GM11168 (cell line): ENCODE measurements around the gene PTPRN2.
"Not testable (repeated sequence)": the region's sequence is repeated elsewhere in the genome, so short reads cannot be mapped to it uniquely, and the experiment has no call there.

Experiments
- in situ Hi-C: fragments of 300-500 bp; cut with MboI; formaldehyde crosslinking; loops from one replicate; pipeline ENCODE4 v1.12.0; 2022; ENCODE audit warnings: low sequenced_read_pairs; ENCODE audit not compliant: unreplicated experiment

PTPRN2 gene

DNA sequence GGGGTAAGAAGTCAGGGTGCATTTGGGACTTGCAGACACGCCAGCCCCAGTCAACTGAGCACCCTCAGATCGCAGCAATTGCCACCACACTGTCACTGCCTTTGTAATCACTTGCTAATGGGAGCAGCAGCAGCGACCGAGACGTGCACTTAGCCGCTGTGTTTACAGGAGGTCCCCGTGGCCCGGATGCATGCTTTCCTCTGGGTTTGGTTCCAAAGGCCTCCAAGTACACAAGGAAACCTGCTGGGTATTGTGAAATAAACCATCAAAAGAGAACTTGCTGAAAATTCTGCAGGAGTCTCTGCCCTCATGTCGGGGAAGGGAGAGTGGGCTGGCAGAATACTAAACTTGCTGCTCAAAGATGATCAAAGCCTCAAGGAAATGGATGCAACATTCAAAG is 909.1 kb downstream of the PTPRN2 start:
- in situ Hi-C loops = no loop called here

GRCh38 chr7:157676456-157677255 is 911.0 kb downstream of the PTPRN2 start:
- in situ Hi-C loops = no loop called here

- in situ Hi-C loops = no loop called here
Measured at GRCh38 chr7:157676001-157676400, 911.6 kb downstream of the PTPRN2 start.

- in situ Hi-C loops = no loop called here
Measured at GRCh38 chr7:157675427-157675927, 912.1 kb downstream of the PTPRN2 start.

DNA sequence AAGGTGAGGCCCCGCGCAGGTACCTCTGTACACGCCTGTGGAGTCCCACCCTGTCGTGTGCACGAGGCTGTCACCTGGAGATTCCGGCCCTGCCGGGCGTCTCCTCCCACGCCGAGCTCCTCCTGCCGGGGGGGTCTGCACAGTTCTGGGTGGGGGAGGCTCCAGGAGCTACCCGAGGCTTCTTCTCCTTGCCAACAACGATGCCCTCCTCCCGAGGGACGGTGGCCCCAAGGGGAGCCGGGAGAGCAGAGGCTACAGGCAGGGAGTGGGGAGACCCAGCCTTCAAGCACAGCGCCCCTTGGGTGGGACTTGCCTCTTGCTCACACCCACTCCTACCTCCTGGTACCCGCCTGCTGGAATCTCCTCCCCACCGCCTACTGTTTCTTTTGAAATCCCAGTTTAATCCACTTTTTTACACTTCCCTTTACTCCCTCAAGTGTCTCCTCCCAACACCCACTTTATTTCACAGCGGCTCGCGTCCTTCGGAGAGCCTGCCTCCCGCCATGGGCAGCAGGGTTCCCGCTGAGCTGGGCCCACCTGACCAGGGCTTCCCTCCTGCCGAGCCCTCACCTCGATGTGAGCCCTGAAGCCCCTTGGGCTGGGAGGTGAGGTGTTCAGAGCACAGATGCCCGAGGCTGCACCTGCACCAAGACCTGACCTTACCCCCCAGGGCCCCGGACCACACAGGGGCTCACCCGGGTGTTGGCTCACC is 912.8 kb downstream of the PTPRN2 start:
- in situ Hi-C loops = no loop called here

GRCh38 chr7:157674027-157674714 is 913.5 kb downstream of the PTPRN2 start:
- in situ Hi-C loops = no loop called here

GRCh38 chr7:157673573-157673972 is 914.0 kb downstream of the PTPRN2 start:
- in situ Hi-C loops = no loop called here

GRCh38 chr7:157671358-157672255 is 916.0 kb downstream of the PTPRN2 start:
- in situ Hi-C loops = no loop called here

GRCh38 chr7:157670490-157671357 is 916.9 kb downstream of the PTPRN2 start:
- in situ Hi-C loops = no loop called here

- in situ Hi-C loops = no loop called here
Measured at GRCh38 chr7:157669768-157670351, 917.8 kb downstream of the PTPRN2 start.

- in situ Hi-C loops = no loop called here
Measured at GRCh38 chr7:157668884-157669767, 918.5 kb downstream of the PTPRN2 start.

GRCh38 chr7:157668221-157668883 is 919.3 kb downstream of the PTPRN2 start:
- in situ Hi-C loops = no loop called here

GRCh38 chr7:157667731-157668130 is 919.9 kb downstream of the PTPRN2 start:
- in situ Hi-C loops = no loop called here

GRCh38 chr7:157667261-157667660 is 920.4 kb downstream of the PTPRN2 start:
- in situ Hi-C loops = no loop called here

DNA sequence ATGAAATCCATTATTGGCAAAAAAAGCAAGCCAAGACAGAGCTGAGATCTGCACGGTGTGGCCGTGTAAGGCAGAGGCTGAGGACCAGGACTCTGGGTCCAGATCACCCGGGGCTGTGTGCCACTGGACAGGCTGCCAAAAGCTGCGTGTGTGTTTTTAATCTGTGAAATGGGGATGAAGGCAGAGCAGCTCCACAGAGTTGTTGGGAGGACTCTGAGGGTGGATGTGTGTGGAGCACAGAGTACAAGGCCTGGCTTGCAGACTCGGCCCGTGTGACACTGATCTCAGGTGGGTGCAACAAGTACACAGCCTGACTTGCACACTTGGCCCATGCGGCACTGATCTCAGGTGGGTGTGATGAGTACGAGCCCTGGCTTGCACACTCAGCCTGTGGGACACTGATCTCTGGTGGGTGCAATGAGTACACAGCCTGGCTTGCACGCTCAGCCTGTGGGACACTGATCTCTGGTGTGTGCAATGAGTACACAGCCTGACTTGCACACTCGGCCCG is 921.0 kb downstream of the PTPRN2 start:
- in situ Hi-C loops = no loop called here

- in situ Hi-C loops = not testable (repeated sequence)
Measured at GRCh38 chr7:157665634-157665988, 922.0 kb downstream of the PTPRN2 start.
